HG02759 (cell line): Measurements from ENCODE around the gene ZNF664.

Experiments used
- ATAC-seq: cut with Tn5 transposase; IDR thresholded peaks from one replicate; pipeline ENCODE4 v1.9.1; 2021; ENCODE audit warnings: mild to moderate bottlenecking, moderate library complexity; ENCODE audit not compliant: unreplicated experiment

ZNF664 gene

DNA sequence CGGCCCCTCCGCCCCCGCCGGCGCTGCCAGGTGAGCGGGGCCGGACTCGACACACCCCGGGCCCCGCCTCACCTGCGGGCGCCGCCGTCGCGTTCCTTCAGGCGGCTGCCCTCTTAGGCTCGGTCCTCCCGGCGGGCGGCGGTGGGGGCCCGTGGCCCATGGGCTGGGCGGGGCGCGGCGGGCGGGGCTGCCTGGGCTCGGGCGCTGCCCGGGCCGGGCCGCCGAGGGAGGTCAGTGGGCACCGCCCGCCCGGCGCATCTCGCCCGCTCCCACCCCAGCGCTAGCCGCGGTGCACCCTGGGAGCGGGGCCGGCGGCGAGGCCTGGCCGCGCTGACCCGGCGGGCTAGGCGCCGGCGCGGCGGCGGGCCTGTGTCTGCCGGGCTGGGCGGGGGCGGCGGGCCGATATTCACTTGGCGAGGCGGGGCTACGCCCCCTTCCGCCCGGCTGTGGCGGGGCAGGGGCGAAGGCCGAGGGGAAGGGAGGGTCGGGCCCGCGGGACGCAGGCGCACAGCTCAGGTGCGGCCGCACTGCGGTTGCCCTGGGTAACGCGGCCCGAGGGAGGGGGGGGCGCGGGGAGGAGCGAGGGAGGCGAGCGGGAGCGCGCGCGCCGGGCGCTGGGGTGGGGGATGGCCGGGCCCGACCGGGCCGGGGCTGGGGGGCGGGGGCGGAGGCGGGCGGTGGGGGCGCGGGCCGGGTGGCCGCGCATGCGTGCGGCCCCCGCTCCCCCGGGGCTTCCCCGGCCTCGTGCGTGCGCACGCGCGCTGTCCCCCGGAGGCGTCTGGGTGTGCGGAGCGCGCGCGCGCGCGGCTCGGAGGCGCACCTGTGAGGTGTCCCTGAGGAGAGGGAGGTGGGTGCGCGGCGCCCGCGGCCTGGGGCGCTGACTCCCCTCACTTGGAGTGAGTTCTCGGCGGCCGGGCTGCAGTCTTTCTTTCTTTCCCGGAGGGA, at the start of gene ZNF664, which contains the start of gene CCDC92:
ZNF664 (plus strand) TSS at position 759 of the 945 bp plus-strand sequence. CDS start 38,930 bp downstream, outside the sequence.
CCDC92 (minus strand) TSS at position 375 of the 945 bp plus-strand sequence. CDS start 28,526 bp downstream, outside the sequence.
- peak; percentile 83 for ATAC-seq

DNA sequence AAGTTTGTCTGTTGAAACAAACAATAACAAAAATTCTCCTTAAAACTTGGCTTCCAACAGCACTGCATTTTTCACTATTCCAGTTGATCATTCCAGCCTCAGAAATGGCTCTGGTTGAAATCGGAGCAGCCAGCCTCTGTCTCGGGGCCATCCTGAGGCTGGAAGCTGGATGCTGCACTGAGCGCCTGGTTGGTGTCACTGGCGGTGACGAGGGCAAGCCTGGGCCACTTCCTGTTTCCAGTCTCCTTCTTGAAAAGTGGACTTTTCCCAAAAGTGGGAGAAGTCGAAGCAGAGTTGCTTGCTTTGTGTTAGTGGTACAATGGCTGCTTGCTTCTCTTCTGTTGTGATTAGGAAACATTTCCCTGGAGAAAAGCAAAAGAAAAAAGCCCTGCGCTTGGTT, 49.1 kb upstream of the ZNF664 start:
- no peak for ATAC-seq

DNA sequence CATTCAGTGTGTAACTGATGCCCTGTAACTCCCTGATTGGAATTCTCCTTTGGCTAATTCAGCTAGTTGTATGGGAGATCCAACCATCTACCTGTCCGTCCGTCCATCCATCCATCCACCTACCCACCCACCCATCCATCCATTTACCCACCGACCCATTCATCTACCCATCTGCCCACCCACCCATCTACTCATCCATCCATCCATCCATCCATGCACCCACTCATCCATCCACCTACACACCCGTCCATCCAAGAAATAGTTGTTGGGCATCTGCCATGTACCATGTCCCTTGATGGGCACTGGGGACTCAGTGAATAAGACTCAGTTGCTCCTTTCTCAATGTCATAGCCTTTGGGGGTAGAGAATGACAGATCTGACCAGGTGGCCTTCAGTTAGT, 48.5 kb upstream of the ZNF664 start:
- no peak for ATAC-seq

DNA sequence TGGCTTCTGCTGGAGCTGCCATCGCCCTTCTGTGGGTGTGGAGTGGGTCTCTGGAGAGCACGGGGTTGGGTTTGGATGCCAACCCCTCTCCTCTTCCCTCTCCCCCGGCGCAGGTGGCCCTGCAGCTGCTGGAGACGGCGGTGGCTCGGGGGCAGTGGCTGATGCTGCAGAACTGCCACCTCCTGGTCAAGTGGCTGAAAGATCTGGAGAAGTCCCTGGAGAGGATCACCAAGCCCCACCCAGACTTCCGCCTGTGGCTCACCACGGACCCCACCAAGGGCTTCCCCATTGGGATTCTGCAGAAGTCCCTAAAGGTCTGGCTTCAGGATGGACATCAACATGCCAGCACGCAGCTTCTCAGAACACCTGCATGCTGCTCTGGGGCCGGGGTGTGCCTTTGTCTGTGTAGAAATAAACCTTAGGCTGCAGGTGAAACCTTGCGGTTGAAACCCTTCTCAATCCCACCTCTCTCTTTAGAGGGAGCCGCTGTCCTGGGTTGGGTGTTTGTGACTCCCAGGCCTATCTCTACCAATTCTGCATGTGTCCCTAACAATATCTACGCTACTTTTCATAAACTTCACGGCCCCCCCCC, 44.6 kb upstream of the ZNF664 start:
- no peak for ATAC-seq

DNA sequence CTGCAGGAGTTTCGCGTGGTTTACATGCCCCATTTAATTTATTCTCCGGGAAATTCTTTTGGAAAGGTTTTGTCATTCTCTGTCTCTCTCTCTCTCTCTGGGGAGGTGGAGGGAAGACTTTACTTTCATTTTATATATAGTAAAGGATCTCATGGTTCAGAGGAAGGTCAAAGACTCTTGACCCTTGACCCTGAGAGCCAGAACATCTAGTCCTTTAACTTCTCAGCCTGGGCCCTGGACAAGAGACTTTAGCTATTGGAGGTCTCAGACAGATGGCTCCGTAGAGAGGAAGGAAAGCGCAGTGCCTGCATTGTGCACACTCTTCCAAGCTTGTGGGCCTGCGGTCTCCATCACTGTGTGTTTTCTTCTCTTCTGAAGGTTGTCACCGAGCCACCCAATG, 44.1 kb upstream of the ZNF664 start:
- no peak for ATAC-seq

DNA sequence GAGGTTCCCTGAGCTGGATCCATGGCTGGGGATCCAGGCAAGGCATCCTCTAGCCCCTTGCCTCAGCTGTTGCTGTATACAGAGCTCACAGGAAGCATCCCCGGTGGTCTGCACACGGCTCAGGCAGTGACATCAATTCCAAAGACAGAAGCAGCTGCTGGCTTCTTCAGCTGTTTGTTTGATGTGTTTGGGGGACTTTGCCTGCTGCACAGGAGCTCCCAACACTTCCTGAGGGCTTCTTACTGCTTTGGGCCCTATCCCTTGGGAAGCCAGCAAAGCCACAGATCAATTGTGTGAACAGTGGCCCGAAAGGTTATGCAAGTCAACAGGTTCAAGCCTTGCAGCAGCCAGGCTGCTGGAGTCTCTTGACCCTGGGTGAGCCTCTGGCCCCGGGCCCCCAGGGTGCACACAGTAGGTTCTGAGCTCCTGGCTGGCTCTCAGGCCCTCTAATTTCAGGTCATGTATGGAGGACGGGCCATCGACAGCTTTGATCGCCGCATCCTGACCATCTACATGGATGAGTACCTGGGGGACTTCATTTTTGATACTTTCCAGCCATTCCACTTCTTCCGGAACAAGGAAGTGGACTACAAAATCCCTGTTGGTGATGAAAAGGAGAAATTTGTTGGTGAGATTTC, 43.0 kb upstream of the ZNF664 start:
- no peak for ATAC-seq

DNA sequence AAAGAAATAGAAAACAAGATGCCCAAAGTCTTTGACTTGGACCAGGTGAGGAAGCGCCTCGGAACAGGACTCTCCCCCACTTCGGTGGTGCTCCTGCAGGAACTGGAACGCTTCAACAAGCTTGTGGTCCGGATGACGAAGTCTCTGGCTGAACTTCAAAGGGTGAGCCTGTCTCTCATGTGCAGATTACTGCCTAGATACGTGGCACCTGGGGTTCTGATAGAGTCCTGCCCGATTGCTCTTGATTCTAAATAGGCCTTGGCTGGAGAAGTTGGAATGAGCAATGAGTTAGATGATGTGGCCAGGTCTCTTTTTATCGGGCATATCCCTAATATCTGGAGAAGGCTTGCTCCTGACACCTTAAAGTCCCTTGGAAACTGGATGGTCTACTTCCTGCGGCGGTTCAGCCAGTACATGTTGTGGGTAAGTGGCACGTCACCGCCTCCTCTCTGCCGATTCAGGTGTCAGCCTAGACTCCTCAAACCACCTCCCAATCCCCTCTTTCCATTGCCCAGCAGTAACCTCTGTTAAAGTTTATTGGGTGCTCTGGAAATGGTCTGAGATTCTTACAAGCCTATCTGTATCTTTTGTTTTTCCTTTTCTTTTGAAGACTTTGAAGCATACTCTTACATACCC, 41.2 kb upstream of the ZNF664 start:
- ATAC-seq = no peak

DNA sequence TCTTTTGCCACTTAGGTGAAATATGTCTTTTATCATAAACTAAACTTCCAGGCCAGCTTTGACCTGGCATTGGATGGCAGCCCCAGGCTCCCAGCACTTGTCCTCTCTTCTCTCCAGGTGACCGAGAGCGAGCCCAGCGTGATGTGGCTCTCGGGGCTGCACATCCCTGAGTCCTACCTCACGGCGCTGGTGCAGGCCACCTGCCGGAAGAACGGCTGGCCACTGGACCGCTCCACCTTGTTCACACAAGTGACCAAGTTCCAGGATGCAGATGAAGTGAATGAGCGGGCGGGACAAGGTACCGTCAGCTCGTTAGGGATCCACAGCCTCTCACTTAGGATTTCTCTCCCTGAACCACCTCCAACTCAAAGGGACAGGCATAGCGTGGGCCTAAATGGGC, 39.8 kb upstream of the ZNF664 start:
- no peak for ATAC-seq

DNA sequence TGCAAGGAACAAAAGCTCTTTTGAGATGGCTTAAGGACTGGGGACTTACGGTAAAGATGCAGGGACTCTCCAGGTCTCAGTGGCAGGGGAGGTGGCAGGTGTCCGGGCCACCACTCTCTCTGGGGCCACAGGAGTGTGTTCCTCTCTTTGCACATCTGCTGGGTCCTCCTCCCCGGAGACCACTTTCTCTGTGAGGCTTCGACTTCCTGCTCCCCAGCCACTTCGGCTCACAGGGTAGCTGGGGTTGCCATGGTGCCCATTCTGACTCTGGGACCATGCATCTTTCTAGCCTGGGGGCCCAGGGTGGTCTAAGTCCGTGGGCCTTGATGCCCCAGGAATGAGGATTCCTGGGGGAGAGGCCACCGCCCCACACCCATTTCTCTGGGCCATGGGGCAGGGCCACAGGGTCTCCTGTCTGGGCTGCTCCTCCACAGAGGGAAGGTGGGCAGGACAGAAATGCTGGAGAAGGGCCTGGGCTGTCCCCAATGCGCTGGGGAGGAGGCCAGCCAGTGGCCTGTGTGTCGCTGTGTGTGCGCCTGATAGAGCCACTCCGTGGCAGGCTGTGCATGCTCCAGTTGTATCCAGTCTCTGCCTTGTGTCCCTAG, 38.9 kb upstream of the ZNF664 start:
- no peak for ATAC-seq

DNA sequence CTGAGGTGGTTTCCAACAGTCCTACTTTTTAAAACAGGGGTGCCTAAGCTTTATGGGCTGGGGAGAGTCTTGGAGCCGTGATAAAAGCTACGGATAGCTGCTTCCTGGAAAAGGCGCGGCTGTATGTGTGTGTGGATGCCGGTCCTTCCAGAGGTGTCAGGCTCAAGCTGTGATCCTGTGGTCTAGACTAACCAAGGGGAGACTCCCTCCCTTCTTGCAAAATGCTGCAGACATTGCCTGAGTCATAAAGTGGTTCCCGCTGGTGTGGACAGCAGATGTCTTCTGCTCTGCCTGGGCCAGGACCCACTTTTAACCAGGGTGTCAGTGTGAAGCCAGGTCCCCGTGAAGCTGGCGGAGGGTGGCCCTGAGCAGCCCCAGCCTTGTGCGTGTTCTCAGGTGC, 38.2 kb upstream of the ZNF664 start:
- no peak for ATAC-seq

DNA sequence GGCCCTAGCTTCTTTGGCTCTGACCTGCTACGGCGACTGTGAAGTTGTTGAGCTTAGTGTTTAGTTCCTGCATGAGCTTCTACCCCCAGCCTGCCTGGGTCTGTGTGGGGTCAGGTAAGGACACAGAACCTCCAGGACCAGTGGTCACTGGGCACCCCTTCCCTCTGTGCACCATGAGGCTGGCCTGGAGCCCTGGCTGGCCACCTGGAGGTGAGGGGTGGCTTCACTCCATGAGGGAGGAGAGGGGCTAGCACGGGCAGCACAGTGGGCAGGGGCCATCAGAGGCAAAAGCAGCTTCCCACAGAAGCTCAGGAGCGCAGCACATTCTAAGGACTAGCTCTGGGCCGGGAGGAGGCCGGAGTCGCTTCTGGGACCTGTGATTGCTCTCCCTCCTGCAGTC, 37.1 kb upstream of the ZNF664 start:
- no peak for ATAC-seq

DNA sequence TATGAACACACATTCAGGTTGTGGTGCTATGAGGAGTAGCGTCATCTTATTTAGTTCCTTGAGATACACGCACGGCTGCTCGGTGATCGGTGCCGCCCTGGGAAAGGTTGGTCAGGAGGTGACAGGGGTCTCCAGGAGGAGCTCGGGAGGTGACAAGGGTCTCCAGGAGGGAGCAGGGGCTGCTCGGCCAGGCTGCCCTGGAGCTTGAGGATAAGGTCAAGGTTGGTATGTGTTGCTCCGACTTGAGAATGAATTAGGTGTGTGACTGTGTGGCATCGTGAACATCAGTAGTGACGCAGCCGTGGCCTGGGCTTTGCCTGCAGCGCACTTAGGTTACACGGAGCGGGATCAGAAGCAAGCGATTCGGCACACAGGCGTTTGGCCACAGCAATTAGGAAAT, 36.5 kb upstream of the ZNF664 start:
- ATAC-seq = no peak

DNA sequence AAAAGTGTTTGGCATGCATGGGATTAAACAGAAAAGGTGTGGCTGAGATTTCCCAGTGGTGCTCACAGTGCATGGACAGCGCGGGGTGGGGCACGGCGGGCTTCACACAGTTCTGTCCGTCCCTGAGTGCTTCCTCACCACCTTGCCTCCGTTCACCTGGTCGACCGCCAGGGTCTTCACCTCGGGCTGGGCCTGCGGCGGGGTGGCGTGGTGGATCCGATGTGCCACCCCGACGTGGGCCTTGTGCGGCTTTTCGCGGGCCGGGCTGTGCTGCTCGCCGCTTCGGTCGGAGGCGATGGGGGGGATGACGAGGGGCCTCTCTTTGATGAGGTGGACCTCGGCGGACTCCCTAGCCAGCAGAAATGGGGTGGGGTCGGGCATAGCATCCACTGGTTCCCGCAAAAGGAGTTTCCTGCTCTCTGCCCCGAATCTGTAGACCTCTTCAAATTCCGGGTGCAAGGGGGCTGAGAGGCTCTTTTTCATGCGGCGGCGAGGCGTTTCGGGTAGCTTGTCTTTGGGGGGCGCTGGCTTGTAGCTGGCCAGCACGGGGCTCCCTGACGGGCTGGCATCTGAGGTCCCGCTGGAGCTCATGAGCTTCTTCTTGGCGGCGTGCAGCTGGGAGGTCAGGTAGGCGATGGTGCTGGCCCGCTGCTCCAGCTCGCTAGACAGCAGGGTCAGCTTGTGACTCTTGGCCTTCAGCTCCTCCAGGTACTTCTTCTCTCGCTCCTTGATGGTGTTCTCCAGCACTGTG, 35.9 kb upstream of the ZNF664 start:
- ATAC-seq = no peak

DNA sequence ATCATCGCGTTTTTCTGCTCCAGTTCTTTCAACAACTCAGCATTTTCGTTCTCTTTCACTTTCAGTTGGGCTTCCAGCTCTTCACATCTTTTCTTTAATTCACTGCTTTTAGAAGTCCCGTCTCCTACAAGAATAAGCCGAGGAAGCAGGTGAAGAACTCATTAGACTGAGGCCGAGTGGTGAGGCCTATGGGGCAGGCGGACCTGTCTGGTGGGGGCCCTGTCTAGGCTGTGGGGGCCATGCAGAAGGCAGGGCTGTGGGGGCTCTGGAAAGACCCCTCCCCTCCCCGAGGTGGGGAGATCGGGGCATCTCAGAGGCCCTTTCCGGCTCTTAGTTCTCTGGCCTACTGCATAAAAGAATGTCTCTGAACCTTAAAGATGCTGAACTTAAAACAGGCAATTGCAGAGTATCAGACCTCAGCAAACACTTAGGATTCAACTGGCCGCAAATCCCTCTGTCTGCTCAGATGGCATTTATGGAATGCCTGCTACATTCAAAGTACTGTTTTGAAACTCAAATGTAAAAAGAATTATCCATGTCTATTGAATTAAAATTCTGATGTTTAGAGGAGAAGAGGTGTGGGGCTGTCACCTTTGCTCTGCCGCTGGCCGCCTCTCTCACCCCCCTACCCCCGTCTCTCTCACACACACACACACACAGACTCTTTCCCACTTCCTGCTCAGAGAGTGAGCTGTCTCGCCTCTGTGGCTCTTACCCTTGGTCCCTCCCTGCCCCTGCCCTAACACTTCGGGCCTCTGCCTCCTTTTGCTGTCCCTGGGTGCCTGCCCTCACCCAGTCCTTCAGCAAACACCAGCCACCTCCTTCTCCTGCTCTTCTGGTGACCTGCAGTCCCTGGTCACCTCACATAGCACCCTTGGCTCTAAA, 35.1 kb upstream of the ZNF664 start:
- no peak for ATAC-seq

DNA sequence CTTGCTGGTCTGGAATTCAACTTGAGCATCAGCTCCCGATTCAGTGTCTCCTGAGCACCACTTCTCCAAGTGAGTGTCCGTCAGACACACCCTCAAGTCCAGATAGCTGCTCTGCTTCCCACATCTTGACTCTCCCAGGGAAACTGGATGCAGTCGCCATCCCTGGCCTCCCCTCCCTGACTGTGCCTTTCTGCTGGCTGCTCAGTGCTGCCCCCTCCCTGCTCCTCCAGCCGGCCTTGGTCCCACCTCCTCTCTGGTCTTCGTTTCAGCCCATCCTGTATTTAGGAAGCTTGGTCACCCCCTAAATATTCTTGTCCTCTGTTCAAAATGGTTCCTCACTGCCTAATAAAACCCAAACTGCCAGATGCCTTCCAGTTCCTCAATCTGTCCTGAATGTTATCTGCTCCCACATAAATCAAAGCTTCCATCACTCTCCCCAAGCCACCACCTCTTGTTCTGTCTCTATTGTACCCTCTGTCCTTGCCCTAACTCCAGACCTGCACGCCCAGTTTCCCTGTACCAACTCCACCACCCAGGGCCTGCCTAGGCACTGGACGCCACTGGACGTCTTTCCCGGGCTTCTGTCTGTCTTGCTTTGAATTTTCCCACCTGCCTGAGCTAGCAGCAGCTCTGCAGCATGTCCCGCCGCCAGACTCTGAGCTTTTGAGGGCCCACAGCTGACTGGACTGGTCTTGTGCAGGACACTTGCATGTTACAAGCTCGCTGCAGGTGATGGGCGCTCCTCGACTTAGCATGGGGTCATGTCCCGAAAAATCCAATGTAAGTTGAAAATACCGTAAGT, 34.1 kb upstream of the ZNF664 start:
- ATAC-seq = no peak

DNA sequence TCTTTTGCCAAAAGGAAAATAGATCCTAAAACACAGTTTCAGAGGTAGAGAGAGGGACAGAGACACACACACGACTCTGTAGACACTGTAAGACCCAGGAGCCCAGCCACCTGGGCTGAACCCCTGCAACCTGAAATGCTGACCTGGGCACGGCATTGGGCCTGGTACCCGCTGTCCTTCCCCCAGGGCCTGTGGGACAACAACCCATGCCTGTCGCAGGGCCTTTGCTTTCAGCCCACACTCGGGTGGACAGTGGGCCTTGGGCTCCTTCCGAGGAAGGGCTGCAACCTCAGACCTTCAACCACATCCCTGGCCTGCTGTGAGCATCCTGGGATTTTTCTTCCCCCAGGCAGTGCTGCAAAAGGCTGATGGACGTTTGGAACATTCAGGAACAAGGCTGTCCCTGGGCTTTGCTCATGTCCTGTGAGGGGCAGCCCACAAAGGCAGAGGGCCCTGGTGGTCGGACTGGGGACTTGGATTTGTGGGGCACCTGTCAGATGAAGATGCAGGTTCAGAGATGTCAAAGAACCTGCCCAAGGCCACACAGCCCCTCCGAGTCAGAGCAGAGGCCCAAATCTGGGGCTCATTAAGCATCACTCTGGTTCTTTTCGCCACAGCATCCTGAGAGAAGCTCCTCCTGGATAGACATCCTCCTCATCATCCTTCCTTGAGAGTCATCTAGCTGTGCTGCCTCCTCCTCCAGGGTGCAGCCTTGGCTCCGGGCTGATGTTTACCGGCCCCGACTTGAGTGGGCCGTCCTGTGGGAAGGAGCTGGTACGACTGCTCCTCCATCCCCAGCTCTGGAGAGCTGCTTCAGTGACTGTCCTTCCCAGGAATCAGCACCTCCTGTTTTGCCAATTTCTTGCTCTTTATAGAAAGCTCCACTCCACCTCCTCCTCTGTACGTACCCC, 33.0 kb upstream of the ZNF664 start:
- no peak for ATAC-seq

DNA sequence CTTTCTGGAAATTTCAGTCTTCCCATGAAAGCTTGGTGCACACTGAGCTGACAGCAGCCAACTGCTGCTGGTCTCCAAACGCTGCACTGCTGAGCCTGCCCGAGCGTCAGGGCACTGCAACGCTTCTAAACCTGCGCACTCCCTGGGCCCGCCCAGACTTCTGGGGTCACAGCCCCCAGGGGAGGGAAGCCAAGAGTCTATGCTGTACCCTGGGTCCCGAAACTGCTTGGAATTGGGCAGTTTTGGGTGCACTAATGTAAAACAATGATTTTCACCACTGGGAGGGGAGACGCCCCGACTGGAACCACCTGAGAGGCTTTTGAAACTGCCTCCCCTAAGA, 32.4 kb upstream of the ZNF664 start:
- no peak for ATAC-seq
